PC-9 (cell line): ENCODE data around the gene PDK4. TPM values are rescaled to one million over a fixed set of nuclear protein-coding genes. Genes with fewer than 3 reads are reported as not detected.

Experiments
- BruUV-seq: library from RNA; stranded (reverse); fragments of 400-500 nt; replicated peaks from 2 replicates; lab custom pipeline; 2021; lab: Mats Ljungman, UMichigan
- CTCF ChIA-PET: fragments of 300-600 bp; sonication (Branson Sonifier 250); formaldehyde crosslinking; loops from one replicate; lab custom pipeline; 2022; ENCODE audit warnings: antibody characterized with exemption; lab: Charles Lee
- POLR2A ChIA-PET: fragments of 300-600 bp; sonication (Branson Sonifier 250); formaldehyde crosslinking; loops from one replicate; lab custom pipeline; 2022; ENCODE audit warnings: antibody characterized with exemption; ENCODE audit not compliant: unreplicated experiment; lab: Charles Lee
- DNase-seq, 2 experiments: peaks; one replicate each; pipeline versions ENCODE4 v3.0.0 to v3.0.0-alpha.2; 2015 to 2022; ENCODE audit warnings: mixed read lengths in 1 of 2
- H2AFZ ChIP-seq: fragments of 200-600 bp; sonication (generic); 2 replicates; pipeline ENCODE4 v1.8.1; 2017; ENCODE audit warnings: antibody characterized with exemption
- H3F3A ChIP-seq: fragments of 200-600 bp; sonication (generic); 2 replicates; pipeline ENCODE4 v1.8.1; 2017; ENCODE audit warnings: antibody characterized with exemption, mild to moderate bottlenecking, low read depth; ENCODE audit not compliant: insufficient read depth
- H3K27ac ChIP-seq: fragments of 200-600 bp; sonication (generic); 2 replicates; pipeline ENCODE4 v1.6.1; 2016; ENCODE audit warnings: mixed run types
- H3K27me3 ChIP-seq: fragments of 200-600 bp; sonication (generic); 2 replicates; pipeline ENCODE4 v1.6.1; 2016; ENCODE audit warnings: low read depth, mixed run types; ENCODE audit not compliant: insufficient read depth
- H3K36me3 ChIP-seq: fragments of 200-600 bp; sonication (generic); 2 replicates; pipeline ENCODE4 v1.6.1; 2016; ENCODE audit warnings: low read depth, mixed run types
- H3K4me1 ChIP-seq: fragments of 200-600 bp; sonication (generic); replicated peaks from 2 replicates; pipeline ENCODE4 v1.6.1; 2016; ENCODE audit warnings: mixed run types; ENCODE audit not compliant: insufficient read depth
- H3K4me2 ChIP-seq: fragments of 200-600 bp; sonication (generic); 2 replicates; pipeline ENCODE4 v1.6.1; 2017; ENCODE audit warnings: mixed run types
- H3K4me3 ChIP-seq: fragments of 200-600 bp; sonication (generic); 2 replicates; pipeline ENCODE4 v1.6.1; 2016; ENCODE audit warnings: mixed run types
- H3K79me2 ChIP-seq: fragments of 200-600 bp; sonication (generic); 2 replicates; pipeline ENCODE4 v1.6.1; 2017; ENCODE audit warnings: low read depth, mixed run types
- H3K9me2 ChIP-seq: fragments of 200-600 bp; sonication (generic); 2 replicates; pipeline ENCODE4 v1.8.1; 2017; ENCODE audit warnings: mild to moderate bottlenecking; ENCODE audit not compliant: insufficient read depth
- H3K9me3 ChIP-seq: fragments of 200-600 bp; sonication (generic); 2 replicates; pipeline ENCODE4 v1.8.1; 2016; ENCODE audit warnings: low read depth; ENCODE audit not compliant: insufficient read depth
- H4K20me1 ChIP-seq: fragments of 200-600 bp; sonication (generic); 2 replicates; pipeline ENCODE4 v1.8.1; 2017; ENCODE audit not compliant: insufficient read depth
- EZH2 ChIP-seq: fragments of 200-600 bp; sonication (generic); IDR thresholded peaks from 2 replicates; pipeline ENCODE4 v1.8.0; 2017; ENCODE audit warnings: antibody characterized with exemption, low read depth
- intact Hi-C: fragments of 100-400 bp; cut with micrococcal nuclease; formaldehyde crosslinking; loops from one replicate; pipeline ENCODE4 v1.10.0; 2022; ENCODE audit not compliant: unreplicated experiment
- total RNA-seq: library from RNA; stranded (reverse); gene quantifications from 2 replicates; pipeline ENCODE4 v1.2.3, GENCODE V29; 2021
- TF ChIP-seq, protein P1 (sequence below): fragments of 200-600 bp; sonication (generic); conservative IDR thresholded peaks from 2 replicates; pipeline ENCODE4 v1.6.1; 2017; ENCODE audit warnings: mixed run types, antibody characterized with exemption, mild to moderate bottlenecking, moderate library complexity

Gene PDK4
- total RNA-seq, 1 experiment from 2014 or later, result 4.8 TPM

DNA sequence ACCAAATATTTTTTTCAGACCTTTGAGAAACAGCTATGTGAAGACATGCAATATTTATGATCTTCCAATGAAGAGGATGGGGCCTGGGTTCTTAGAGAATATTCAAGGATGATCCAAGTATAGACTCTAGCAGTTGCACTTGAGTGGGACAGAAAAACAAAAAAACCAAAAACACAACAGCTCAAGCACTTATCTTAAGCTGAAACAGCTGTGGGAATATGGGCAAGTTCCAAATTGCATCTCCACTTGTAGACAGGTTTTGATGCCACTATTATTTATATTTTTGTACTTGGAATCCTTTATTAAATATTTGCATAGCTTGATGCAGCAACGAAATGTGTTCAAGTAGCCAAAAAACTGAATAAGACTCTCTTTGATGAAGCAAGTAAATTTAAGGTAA is 2.2 kb upstream of the PDK4 start:
- Histone ChIP-seq H2AFZ (no peak overlapping the region), H3K4me3 (no peak overlapping the region), H3K4me1 (peaks cover 13% of the 10 kb centered on the region), H3K4me2 (no peak overlapping the region), H3K27me3 (no peaks in the 10 kb centered on the region), H3K9me3 (no peaks in the 10 kb centered on the region), H3K9me2 (no peaks in the 10 kb centered on the region), H3K79me2 (no peaks in the 10 kb centered on the region), H3F3A (no peaks in the 10 kb centered on the region; the same call in 1 of the 2 replicates), H3K36me3 (no peaks in the 10 kb centered on the region), H4K20me1 (no peaks in the 10 kb centered on the region), H3K27ac (no peak overlapping the region)
- POLR2A ChIA-PET, result interaction anchor here (0.6 kb wide), 1 partner anchor 49 kb away, joined by 5 read pairs; no protein-coding TSS in a partner anchor
- intact Hi-C loops, result no loop called here
- no peak for TF ChIP-seq EZH2
- TF ChIP-seq, protein P1, sequence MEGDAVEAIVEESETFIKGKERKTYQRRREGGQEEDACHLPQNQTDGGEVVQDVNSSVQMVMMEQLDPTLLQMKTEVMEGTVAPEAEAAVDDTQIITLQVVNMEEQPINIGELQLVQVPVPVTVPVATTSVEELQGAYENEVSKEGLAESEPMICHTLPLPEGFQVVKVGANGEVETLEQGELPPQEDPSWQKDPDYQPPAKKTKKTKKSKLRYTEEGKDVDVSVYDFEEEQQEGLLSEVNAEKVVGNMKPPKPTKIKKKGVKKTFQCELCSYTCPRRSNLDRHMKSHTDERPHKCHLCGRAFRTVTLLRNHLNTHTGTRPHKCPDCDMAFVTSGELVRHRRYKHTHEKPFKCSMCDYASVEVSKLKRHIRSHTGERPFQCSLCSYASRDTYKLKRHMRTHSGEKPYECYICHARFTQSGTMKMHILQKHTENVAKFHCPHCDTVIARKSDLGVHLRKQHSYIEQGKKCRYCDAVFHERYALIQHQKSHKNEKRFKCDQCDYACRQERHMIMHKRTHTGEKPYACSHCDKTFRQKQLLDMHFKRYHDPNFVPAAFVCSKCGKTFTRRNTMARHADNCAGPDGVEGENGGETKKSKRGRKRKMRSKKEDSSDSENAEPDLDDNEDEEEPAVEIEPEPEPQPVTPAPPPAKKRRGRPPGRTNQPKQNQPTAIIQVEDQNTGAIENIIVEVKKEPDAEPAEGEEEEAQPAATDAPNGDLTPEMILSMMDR, result no peak
- BruUV-seq, result no TSS peak
- no peak for DNase-seq
- CTCF ChIA-PET, result no interaction called here

DNA sequence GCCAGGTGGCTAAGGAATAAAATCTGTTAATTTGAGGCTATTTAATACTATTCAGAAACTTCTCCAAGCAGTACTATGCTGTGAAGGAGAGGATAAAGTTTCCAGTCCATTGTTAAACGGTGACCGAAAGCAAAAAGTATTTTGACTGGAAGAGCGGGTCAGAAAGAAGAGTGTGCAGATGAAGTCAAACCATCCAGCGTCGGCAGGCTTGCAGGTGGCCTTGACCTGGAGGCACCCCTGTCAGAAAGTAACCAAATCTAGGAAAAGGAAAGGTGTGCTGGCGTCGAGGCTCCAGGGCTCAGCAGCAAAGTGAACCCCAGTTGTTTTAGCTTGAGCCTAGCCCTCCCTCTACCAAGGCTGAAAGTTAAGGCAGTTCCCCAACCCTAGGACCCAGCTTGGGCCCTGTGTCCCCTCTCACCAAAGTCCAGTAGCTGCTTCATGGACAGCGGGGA is 544 bp downstream of the PDK4 start:
- 0 out of 2 replicates have a peak overlapping the region, but pooled peaks have one; percentile 40 for H3K27ac ChIP-seq
- ChIA-PET CTCF (interaction anchor here (0.6 kb wide), 1 partner anchor 749 kb away, joined by 3 read pairs; no protein-coding TSS in a partner anchor), POLR2A (no interaction called here)
- H4K20me1 ChIP-seq, result no peaks in the 10 kb centered on the region
- peak overlapping the region; percentile 66 for H3K4me3 ChIP-seq
- TSS peak; percentile 70 for BruUV-seq
- H3K9me3 ChIP-seq, result no peaks in the 10 kb centered on the region
- H3K4me1 ChIP-seq, result peaks cover 13% of the 10 kb centered on the region
- peak overlapping the region; percentile 77 for H3K4me2 ChIP-seq
- H3K79me2 ChIP-seq, result no peaks in the 10 kb centered on the region
- H3K27me3 ChIP-seq, result no peaks in the 10 kb centered on the region
- no peaks in the 10 kb centered on the region for H3K36me3 ChIP-seq
- peak overlapping the region; percentile 94 for H2AFZ ChIP-seq
- no peak for DNase-seq
- TF ChIP-seq, protein P1, result no peak
- no peak for TF ChIP-seq EZH2
- no peaks in the 10 kb centered on the region; the same call in 1 of the 2 replicates for H3F3A ChIP-seq
- intact Hi-C loops, result loop anchor here (1.0 kb wide), 2 partner anchors 13 to 45 kb away; no protein-coding TSS in a partner anchor
- H3K9me2 ChIP-seq, result no peaks in the 10 kb centered on the region

DNA sequence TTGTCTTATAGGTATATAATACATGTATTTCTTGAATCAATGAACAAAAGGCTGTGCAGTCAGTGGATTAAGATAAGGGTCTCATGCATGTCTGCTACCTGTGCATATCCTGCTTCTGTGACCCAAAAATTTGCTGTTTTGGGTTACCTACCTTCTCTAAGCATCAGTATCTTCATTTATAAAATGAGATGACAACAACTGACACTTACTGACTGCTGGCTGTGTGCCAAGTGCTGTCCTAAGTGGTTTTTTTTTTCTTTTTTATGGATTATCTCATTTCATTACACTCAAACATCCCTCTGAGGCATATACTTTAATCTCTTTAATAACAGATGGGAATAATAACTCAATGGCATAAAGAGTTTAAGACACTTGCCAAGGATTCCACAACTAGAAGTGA is 2.1 kb downstream of the PDK4 start:
- no peak for DNase-seq
- peaks cover 4% of the 10 kb centered on the region; the same call in 1 of the 2 replicates for H3F3A ChIP-seq
- ChIA-PET CTCF (no interaction called here), POLR2A (no interaction called here)
- no peaks in the 10 kb centered on the region for H3K9me2 ChIP-seq
- H3K4me3 ChIP-seq, result no peak overlapping the region
- H4K20me1 ChIP-seq, result no peaks in the 10 kb centered on the region
- H3K27me3 ChIP-seq, result no peaks in the 10 kb centered on the region
- H2AFZ ChIP-seq, result no peak overlapping the region
- peaks cover 4% of the 10 kb centered on the region; the same call in 1 of the 2 replicates for H3K36me3 ChIP-seq
- intact Hi-C loops, result no loop called here
- H3K9me3 ChIP-seq, result no peaks in the 10 kb centered on the region
- peaks cover 13% of the 10 kb centered on the region for H3K4me1 ChIP-seq
- H3K79me2 ChIP-seq, result no peaks in the 10 kb centered on the region
- TF ChIP-seq, protein P1, result no peak
- TF ChIP-seq EZH2, result no peak
- H3K4me2 ChIP-seq, result no peak overlapping the region
- no peak overlapping the region for H3K27ac ChIP-seq
- BruUV-seq, result no TSS peak
